ENCODE results near the gene SLC12A5. TPM values are rescaled to one million over a fixed set of nuclear protein-coding genes. Genes with fewer than 3 reads are reported as not detected.

The SLC12A5 gene
- total and polyA plus RNA-seq, 9 of the 15 experiments (the other 6 are each of a cell fraction or from before 2014, with no cell fraction given) = 0.36 to 7.5 (median 2.1) TPM

GRCh38 chr20:46040902-46041535 lies 12.0 kb downstream of the SLC12A5 start:
- no peak overlapping the region for H3K27ac ChIP-seq (ENCODE audit: extremely low read depth, low read depth, low read length)
- POLR2A ChIA-PET = no interaction called here
- peaks cover 0 to 15% of the 10 kb centered on the region in 2 experiments; a peak in 2 of 5 replicates for H3K27me3 ChIP-seq (ENCODE audit: control insufficient read depth in 2 of 2, insufficient read depth in 2 of 2, low read length in 2 of 2)
- in situ Hi-C loops (cut with MboI) = no loop called here
- no peak overlapping the region for H3K4me3 ChIP-seq
- no peak overlapping the region for H3K9ac ChIP-seq (ENCODE audit: insufficient read depth in 1 of 2, low read depth in 2 of 2, low read length in 2 of 2)
- intact Hi-C loops (cut with micrococcal nuclease) = no loop called here
- no peaks in the 10 kb centered on the region for H3K79me2 ChIP-seq (ENCODE audit: control insufficient read depth, insufficient read depth, low read length)
- FAIRE-seq (peak; percentile 75), DNase-seq (ENCODE audit: extremely low read depth in 1 of 4, low spot score in 3 of 4) (peak; percentile 70 to 79 (median 77)), ATAC-seq (peak; percentile 95)
- H2AFZ ChIP-seq (ENCODE audit: low read depth, low read length) = no peak overlapping the region
- no peaks in the 10 kb centered on the region for H3K9me1 ChIP-seq (ENCODE audit: control insufficient read depth, insufficient read depth, low read length)
- peaks cover 26% of the 10 kb centered on the region for H4K20me1 ChIP-seq (replicated peaks; ENCODE audit: control insufficient read depth, insufficient read depth, low read length)
- 3% methylated on average over 16 of the region's 18 CpGs for WGBS (ENCODE audit: insufficient coverage, low coverage, missing lambda C conversion rate)
- H3K4me2 ChIP-seq (ENCODE audit: insufficient read depth, low read length) = no peak overlapping the region
- BruUV-seq (replicated peaks) = no TSS peak
- CTCF ChIA-PET (ENCODE audit: low intra/inter-chr PET ratio) = no interaction called here
- H3K4me1 ChIP-seq (replicated peaks in 1 of 2; ENCODE audit: control insufficient read depth in 2 of 2, insufficient read depth in 2 of 2, low read length in 2 of 2) = no peaks in the 10 kb centered on the region
- no peaks in the 10 kb centered on the region for H3K36me3 ChIP-seq (ENCODE audit: control insufficient read depth, insufficient read depth, low read length)
- H3K9me3 ChIP-seq (replicated peaks; ENCODE audit: control insufficient read depth, insufficient read depth, low read depth, low read length) = no peaks in the 10 kb centered on the region
- TF ChIP-seq CREM (IDR thresholded peaks at IDR 0.05; ENCODE audit: low read depth) (peak; percentile 41; the same call in 1 of the 2 replicates), PRMT5 (CRISPR knock-in tag; IDR thresholded peaks at IDR 0.05) (peak; percentile 93; the same call in 1 of the 2 replicates), ARID4B (CRISPR knock-in tag; IDR thresholded peaks at IDR 0.05) (0 out of 2 replicates have a peak, but pooled peaks have one; percentile 25), KLF10 (CRISPR knock-in tag; IDR thresholded peaks at IDR 0.05) (no peak), SRF (CRISPR knock-in tag; IDR thresholded peaks at IDR 0.05) (0 out of 4 replicates have a peak, but pooled peaks of 1 of the 2 experiments have one; percentile 16), POLR3G (IDR thresholded peaks at IDR 0.05; ENCODE audit: extremely low read depth, insufficient read length, insufficient replicate concordance) (no peak), EHMT2 (IDR thresholded peaks at IDR 0.05) (peak; percentile 97), ZNF511 (CRISPR knock-in tag; IDR thresholded peaks at IDR 0.05) (peak; percentile 73), SRSF7 (optimal IDR thresholded peaks at IDR 0.05; ENCODE audit: low read depth, low read length) (no peak), RCOR1 (IDR thresholded peaks at IDR 0.05; ENCODE audit: borderline replicate concordance in 1 of 2, low read depth in 2 of 2, low read length in 2 of 2) (peak in 1 of 2 experiments; percentile 49; a peak in 1 of 4 replicates), DMBX1 (CRISPR knock-in tag; IDR thresholded peaks at IDR 0.05; ENCODE audit: borderline replicate concordance) (peak; percentile 79; the same call in 1 of the 2 replicates), AFF1 (IDR thresholded peaks at IDR 0.05; ENCODE audit: low read depth in 1 of 2, partially characterized antibody in 2 of 2) (peak in 1 of 2 experiments; percentile 82), CBFA2T3 (IDR thresholded peaks at IDR 0.05) (no peak)

Data from K562 (cell line).